Measurements from ENCODE around the gene CCDC171.
"Not testable (repeated sequence)": the region's sequence is repeated elsewhere in the genome, so short reads cannot be mapped to it uniquely, and the experiment has no call there.

CCDC171 gene

GRCh38 chr9:15570769-15571168 lies 17.9 kb downstream of the CCDC171 start:
- DNase-seq = no peak

GRCh38 chr9:15572200-15572770 lies 19.4 kb downstream of the CCDC171 start:
- no peak for DNase-seq

GRCh38 chr9:15576350-15577050 lies 23.7 kb downstream of the CCDC171 start:
- no peak for DNase-seq

GRCh38 chr9:15578714-15579113 lies 25.9 kb downstream of the CCDC171 start:
- no peak for DNase-seq

GRCh38 chr9:15584379-15584778 lies 31.5 kb downstream of the CCDC171 start:
- no peak for DNase-seq

GRCh38 chr9:15592317-15592716 lies 39.5 kb downstream of the CCDC171 start:
- DNase-seq = no peak

GRCh38 chr9:15592940-15593339 lies 40.1 kb downstream of the CCDC171 start:
- not testable (repeated sequence) for DNase-seq

- DNase-seq = not testable (repeated sequence)
These were observed 48.0 kb downstream of the CCDC171 start for GRCh38 chr9:15600666-15601330.

- no peak for DNase-seq
These were observed 54.0 kb downstream of the CCDC171 start for GRCh38 chr9:15606643-15607472.

GRCh38 chr9:15612962-15613361 lies 60.1 kb downstream of the CCDC171 start:
- no peak for DNase-seq

GRCh38 chr9:15617782-15618181 lies 64.9 kb downstream of the CCDC171 start:
- DNase-seq = no peak

- no peak for DNase-seq
These were observed 65.9 kb downstream of the CCDC171 start for GRCh38 chr9:15618540-15619331.

GRCh38 chr9:15622318-15622971 lies 69.6 kb downstream of the CCDC171 start:
- DNase-seq = no peak

GRCh38 chr9:15635752-15636151 lies 82.9 kb downstream of the CCDC171 start:
- no peak for DNase-seq

- DNase-seq = no peak
These were observed 87.3 kb downstream of the CCDC171 start for GRCh38 chr9:15640121-15640520.

- no peak for DNase-seq
These were observed 88.4 kb downstream of the CCDC171 start for GRCh38 chr9:15641291-15641690.

- peak in 1 of 2 experiments; percentile 3 for DNase-seq
These were observed 89.6 kb downstream of the CCDC171 start for GRCh38 chr9:15642369-15642962.

- DNase-seq = no peak
These were observed 117.4 kb downstream of the CCDC171 start for GRCh38 chr9:15670246-15670645.

- DNase-seq = no peak
These were observed 118.1 kb downstream of the CCDC171 start for GRCh38 chr9:15670894-15671293.

GRCh38 chr9:15693701-15694100 lies 140.9 kb downstream of the CCDC171 start:
- no peak for DNase-seq

- DNase-seq = no peak
These were observed 144.1 kb downstream of the CCDC171 start for GRCh38 chr9:15696979-15697378.

Measured in SW 1271 (cell line).